AG09319 (cell line): ENCODE results near the gene TOB2.
"Not testable (repeated sequence)": the region's sequence is repeated elsewhere in the genome, so short reads cannot be mapped to it uniquely, and the experiment has no call there.

ENCODE experiments used
- DNase-seq: peaks from one replicate; pipeline ENCODE4 v3.0.0-alpha.2; 2010; ENCODE audit warnings: low read depth; ENCODE audit errors: extremely low read depth
- TF ChIP-seq, protein P1 (sequence below): IDR thresholded peaks from 2 replicates; pipeline ENCODE4 v1.5.1; 2011; ENCODE audit warnings: low read depth, mild to moderate bottlenecking, inconsistent platforms, low read length, moderate library complexity

Gene TOB2

DNA sequence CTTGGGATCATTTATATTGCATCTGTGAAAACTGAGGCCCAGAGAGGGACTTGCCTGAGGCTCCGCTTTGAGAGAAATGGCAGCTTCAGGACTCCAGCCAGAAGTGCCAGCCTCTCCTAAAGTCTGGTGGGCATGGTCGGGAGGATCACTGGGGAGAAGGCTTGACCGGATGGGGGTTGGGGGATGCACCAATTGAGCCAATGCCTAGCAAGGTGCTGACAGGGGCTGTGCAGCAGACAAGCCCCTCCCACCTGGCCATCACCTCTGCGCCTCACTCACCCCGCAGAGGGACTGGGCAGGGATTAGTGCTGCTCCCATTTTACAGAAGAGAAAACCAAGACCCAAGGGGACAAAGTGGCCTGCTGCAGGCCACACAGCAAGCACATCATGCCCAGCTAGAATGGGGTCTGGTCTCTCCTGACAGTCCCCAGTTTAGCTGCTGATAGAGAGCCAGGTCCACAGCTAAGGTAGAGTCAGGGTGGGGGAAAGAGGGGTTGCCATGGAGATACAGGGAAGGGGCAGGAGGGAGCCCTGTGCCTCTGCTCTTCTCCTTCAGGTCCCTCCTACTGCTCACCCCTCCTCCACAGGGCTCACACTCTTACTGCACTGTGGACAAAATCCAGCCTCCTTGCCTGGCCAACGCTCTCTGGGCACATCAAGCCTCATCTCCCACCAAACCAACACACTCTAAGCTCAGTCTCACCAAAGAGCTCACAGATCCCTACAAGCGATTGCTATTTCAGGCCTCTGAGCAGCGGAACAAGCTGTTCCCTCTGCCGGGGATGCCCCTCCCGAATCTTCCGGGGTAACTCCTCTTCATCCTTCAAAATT is 35.4 kb downstream of the TOB2 start:
- DNase-seq, result no peak
- TF ChIP-seq, protein P1, sequence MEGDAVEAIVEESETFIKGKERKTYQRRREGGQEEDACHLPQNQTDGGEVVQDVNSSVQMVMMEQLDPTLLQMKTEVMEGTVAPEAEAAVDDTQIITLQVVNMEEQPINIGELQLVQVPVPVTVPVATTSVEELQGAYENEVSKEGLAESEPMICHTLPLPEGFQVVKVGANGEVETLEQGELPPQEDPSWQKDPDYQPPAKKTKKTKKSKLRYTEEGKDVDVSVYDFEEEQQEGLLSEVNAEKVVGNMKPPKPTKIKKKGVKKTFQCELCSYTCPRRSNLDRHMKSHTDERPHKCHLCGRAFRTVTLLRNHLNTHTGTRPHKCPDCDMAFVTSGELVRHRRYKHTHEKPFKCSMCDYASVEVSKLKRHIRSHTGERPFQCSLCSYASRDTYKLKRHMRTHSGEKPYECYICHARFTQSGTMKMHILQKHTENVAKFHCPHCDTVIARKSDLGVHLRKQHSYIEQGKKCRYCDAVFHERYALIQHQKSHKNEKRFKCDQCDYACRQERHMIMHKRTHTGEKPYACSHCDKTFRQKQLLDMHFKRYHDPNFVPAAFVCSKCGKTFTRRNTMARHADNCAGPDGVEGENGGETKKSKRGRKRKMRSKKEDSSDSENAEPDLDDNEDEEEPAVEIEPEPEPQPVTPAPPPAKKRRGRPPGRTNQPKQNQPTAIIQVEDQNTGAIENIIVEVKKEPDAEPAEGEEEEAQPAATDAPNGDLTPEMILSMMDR, result no peak

DNA sequence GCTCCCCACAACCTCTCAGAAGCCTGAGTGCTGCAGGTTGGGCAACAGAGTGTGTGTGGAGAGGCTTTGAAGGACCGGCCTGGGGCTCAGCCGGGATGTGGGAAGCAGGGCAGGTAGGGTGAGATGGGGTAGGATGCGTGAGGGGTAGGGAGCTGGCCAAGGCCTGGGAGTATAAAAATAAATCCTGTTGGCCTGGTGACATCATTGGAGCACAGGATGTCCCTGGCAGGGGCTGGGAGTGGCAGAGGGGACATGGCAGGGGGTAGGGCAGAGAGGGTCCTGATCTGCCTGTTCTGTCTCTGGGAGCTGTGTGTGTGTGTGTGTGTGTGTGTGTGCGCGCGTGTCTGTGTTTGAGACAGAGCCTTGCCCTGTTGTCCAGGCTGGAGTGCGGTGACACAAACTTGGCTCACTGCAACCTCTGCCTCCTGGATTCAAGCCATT is 36.3 kb downstream of the TOB2 start:
- TF ChIP-seq, protein P1, result no peak
- DNase-seq, result no peak

DNA sequence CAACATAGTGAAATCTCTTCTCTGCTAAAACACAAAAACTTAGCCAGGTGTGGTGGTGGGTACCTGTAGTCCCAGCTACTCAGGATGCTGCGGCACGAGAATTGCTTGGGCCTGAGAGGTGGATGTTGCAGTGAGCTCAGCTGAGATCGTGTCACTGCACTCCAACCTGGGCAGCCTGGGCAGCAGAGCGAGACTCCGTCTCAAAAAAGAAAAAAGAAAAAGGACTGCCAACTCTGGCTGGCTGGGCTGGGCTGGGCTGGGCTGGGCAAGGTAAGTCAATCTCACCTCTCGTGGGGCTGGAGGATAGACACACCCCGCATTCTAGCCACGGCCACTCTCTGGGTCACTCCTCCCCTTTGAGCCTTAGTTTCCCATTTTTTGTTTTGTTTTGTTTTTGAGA is 37.9 kb downstream of the TOB2 start:
- no peak for DNase-seq
- TF ChIP-seq, protein P1, result no peak

DNA sequence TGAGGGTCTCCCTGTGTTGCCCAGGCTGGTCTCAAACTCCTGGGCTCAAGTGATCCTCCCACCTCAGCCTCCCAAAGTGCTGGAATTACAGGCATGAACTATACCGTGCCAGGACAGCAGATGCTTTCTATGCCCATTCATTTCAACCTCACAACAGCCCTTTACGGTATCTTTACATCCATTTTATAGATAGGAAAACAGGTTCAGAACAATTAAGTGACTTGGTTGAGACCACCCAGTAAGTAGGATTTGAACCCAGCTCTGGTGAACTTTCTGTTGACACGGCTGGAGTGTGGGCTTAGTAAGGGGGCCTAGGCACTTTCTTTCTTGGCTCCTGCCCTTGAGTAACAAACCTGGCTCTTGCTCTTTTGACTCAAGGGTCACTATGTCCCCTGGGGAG is 39.2 kb downstream of the TOB2 start:
- no peak for DNase-seq
- TF ChIP-seq, protein P1, result no peak

DNA sequence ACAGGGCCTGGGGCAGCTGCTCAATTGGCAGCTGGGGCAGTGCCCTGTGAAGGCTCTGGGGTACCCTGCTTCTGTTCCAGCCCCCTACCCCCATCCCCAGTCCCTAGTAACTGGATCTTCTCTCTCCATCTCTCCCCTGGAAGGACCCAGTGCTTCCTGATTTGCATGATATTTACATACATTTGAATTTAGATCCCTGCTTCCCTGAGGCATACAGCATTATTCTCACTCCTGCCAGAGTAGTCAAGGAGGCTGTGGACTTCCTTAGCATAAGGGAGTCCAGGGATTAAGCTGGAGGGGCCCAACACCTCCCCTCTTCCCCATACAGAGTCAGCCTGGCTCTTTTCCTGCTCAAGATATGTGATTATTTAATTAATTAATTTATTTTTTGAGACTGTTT is 40.2 kb downstream of the TOB2 start:
- no peak for DNase-seq
- TF ChIP-seq, protein P1, result no peak

DNA sequence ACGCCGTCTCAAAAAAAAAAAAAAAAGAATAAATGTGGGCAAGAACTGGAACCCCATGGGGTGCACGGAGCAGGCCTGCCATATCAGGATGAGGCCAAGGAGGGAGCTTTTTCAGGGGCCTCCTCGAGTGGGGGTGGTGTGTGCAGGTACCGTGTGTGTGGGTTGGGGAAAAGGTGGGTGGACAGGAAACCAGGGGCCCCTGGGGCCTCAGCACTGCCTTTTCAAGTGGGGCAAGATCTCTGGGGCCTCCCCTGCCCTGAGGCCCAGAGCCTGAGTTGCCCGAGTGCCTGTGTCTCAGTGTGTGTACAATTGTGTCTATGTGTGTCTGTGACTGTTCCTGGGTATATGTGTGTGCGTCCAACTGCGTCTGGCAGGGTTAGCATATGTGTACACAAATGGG is 41.0 kb downstream of the TOB2 start:
- no peak for DNase-seq
- TF ChIP-seq, protein P1, result no peak

DNA sequence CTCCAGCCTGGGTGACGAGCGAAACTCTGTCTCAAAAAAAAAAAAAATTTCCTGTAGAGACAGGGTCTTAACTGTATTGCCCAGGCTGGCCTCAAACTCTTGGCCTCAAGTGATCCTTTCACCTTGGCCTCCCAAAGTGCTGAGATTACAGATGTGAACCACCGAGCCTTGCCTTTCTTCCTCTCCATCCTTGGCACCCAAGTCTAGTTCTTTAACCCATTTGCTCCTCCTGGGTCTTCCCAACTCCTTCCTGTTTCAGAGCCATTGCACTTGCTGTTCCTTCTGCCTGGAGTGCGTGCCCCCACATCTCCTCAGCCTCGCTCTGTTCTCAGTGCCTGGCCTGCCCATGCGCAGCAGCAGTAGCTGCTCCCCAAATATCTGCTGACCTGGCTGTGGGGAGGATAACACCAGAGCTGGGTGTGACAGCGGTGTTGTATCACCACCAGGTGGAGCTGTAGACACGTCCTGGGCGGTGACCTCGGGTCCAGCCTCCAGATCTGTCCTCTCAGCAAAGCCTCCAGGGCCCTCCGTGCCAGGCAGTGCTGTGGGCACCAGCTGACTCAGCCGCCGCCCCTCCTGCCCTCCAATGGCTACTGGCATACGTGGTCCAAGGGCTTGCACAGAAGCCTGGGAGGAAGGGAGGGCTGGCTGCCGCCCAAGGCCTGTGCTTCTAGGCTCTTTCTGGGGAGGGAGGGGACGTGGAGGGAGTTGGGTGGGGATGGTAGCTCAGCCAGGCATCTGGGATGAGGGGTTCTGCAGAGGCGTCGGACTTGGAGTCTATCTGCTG is 42.9 kb downstream of the TOB2 start:
- TF ChIP-seq, protein P1, result peak; percentile 93
- peak; percentile 69 for DNase-seq

DNA sequence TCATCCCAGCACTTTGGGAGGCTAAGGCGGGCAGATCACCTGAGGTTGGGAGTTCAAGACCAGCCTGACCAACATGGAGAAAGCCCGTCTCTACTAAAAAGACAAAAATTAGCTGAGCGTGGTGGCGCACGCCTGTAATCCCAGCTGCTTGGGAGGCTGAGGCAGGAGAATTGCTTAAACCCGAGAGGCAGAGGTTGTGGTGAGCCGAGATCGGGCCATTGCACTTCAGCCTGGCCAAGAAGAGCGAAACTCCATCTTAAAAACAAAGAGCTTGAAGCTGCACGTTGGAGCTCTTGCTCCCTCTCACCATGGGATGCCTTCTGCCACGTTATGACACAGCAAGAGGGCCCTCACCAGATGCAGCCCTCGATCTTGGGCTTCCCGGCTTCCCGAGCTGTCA is 43.8 kb downstream of the TOB2 start:
- DNase-seq, result not testable (repeated sequence)
